Measurements from ENCODE around the gene LIPC. TPM values are rescaled to one million over a fixed set of nuclear protein-coding genes. Genes with fewer than 3 reads are reported as not detected.

The LIPC gene
- total RNA-seq, 2 experiments from 2014 or later, result not detected

DNA sequence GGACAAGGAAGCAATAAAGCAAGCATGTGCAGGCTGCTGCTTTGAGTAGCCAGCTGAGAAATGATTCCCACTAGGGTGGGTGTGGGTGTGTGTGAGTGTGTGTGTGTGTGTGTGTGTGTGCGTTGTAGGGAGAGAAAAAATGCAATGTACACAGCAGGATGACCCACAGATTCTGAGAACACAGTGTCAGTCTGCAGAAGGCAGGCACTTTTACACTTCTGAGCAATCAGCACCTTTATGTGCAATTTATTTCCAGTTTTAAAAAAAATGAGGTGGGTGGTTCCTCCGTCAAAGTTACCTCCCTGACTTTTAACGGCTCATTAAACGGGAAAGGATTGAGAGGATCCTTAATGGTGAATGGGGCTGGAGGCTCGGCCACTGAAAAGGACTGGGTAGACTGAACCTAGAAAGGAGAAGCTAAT is 38.5 kb upstream of the LIPC start:
- H3K9me3 Mint-ChIP-seq, result no peaks in the 10 kb centered on the region
- POLR2A ChIA-PET, result no interaction called here
- no peak for DNase-seq
- CTCF ChIA-PET, result no interaction called here
- no peak overlapping the region for H3K4me3 Mint-ChIP-seq
- H3K27me3 Mint-ChIP-seq, result peaks cover 1% of the 10 kb centered on the region
- H3K27ac Mint-ChIP-seq, result no peak overlapping the region
- no peaks in the 10 kb centered on the region for H3K4me1 Mint-ChIP-seq (ENCODE audit: low read depth)
- intact Hi-C loops (cut with micrococcal nuclease), result no loop called here
- no peaks in the 10 kb centered on the region for H3K36me3 Mint-ChIP-seq

DNA sequence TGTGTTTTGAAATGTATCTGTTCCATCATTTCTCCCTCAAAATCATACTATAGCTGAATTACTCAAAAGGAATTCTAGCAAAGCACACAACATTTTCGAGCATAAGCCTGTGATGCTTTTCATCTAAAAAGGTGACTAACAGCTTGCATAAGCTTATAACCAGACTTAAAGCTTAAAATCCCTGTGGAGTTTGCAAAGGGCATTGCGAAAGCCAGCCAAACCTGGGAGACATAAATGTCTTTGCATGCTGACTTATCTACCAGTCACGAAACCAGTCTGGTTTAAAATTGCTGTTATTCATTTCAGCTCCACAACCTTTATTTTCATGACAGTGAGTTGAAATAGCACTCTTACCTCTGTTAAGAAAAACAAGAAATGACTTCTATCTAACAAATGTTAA is 35.6 kb upstream of the LIPC start:
- ChIA-PET CTCF (no interaction called here), POLR2A (no interaction called here)
- intact Hi-C loops (cut with micrococcal nuclease), result no loop called here
- H3K27ac Mint-ChIP-seq, result no peak overlapping the region
- peaks cover 1% of the 10 kb centered on the region for H3K27me3 Mint-ChIP-seq
- H3K4me1 Mint-ChIP-seq (ENCODE audit: low read depth), result no peaks in the 10 kb centered on the region
- H3K9me3 Mint-ChIP-seq, result no peaks in the 10 kb centered on the region
- H3K4me3 Mint-ChIP-seq, result no peak overlapping the region
- no peaks in the 10 kb centered on the region for H3K36me3 Mint-ChIP-seq
- no peak for DNase-seq

DNA sequence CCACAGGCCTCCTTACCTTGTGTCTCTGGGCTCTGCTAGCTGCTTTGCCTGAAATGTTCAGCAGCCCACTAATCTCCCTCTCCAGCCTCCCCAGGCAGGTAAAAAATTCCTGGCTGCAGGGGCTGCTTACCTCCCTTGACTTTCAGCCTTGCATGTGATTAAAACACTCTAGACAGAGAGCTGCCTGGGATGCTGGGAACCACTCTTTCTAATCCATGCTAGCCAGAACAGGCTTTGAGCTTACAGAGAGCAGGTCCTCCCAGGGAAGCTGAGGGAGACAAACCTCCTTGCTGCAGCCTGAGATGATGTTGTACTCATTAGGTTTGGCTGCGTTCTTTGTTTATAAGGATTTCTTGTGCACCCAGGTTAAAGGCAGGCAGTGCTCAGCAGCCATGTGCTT is 33.7 kb upstream of the LIPC start:
- H3K36me3 Mint-ChIP-seq, result no peaks in the 10 kb centered on the region
- intact Hi-C loops (cut with micrococcal nuclease), result no loop called here
- no peaks in the 10 kb centered on the region for H3K9me3 Mint-ChIP-seq
- peaks cover 1% of the 10 kb centered on the region for H3K27me3 Mint-ChIP-seq
- DNase-seq, result no peak
- no peak overlapping the region for H3K27ac Mint-ChIP-seq
- ChIA-PET CTCF (no interaction called here), POLR2A (no interaction called here)
- H3K4me1 Mint-ChIP-seq (ENCODE audit: low read depth), result no peaks in the 10 kb centered on the region
- no peak overlapping the region for H3K4me3 Mint-ChIP-seq

DNA sequence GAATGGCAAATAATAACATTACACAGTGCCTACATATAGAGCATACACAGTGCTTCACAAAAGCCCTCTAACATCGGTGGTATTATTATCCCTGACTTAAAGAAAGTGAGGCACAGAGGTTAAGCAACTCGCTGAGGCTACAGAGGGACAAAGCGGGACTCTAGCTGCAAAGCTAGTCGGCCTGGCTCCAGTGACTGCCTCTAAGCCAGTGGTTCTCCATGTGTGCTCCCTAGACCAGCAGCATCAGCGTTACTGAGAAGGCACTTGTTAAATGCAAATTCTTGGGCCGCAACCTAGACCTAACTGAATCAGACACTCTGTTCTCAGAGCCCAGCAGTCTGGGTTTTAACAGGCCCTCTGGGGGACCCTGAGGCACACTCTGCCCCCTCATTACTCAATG is 33.1 kb upstream of the LIPC start:
- no peak overlapping the region for H3K27ac Mint-ChIP-seq
- H3K36me3 Mint-ChIP-seq, result no peaks in the 10 kb centered on the region
- no peak for DNase-seq
- intact Hi-C loops (cut with micrococcal nuclease), result no loop called here
- H3K4me1 Mint-ChIP-seq (ENCODE audit: low read depth), result no peaks in the 10 kb centered on the region
- H3K9me3 Mint-ChIP-seq, result no peaks in the 10 kb centered on the region
- CTCF ChIA-PET, result no interaction called here
- H3K27me3 Mint-ChIP-seq, result peaks cover 3% of the 10 kb centered on the region
- POLR2A ChIA-PET, result no interaction called here
- no peak overlapping the region for H3K4me3 Mint-ChIP-seq

DNA sequence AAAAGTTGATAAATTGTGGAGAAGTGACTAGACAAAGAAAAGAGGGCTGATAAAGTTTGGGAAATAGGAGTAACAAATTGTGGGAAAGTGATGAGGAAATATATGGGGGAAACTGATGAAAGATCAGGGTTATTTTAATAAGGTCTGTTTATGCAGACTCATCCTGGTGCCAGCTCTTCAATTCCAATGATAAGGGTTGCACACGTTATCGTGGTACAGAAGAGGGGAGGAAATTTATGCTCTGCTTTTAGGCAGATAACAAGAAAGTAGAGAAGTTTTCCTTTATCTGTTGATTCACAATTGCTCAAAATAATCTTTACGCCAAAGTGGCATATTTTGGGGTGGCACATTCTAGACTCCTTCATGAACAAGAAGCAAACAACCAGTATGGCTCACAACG is 32.1 kb upstream of the LIPC start:
- CTCF ChIA-PET, result no interaction called here
- Mint-ChIP-seq H3K4me3 (no peak overlapping the region), H3K9me3 (no peaks in the 10 kb centered on the region), H3K27ac (no peak overlapping the region), H3K36me3 (no peaks in the 10 kb centered on the region), H3K27me3 (peaks cover 3% of the 10 kb centered on the region), H3K4me1 (ENCODE audit: low read depth) (no peaks in the 10 kb centered on the region)
- POLR2A ChIA-PET, result no interaction called here
- intact Hi-C loops (cut with micrococcal nuclease), result no loop called here
- no peak for DNase-seq

DNA sequence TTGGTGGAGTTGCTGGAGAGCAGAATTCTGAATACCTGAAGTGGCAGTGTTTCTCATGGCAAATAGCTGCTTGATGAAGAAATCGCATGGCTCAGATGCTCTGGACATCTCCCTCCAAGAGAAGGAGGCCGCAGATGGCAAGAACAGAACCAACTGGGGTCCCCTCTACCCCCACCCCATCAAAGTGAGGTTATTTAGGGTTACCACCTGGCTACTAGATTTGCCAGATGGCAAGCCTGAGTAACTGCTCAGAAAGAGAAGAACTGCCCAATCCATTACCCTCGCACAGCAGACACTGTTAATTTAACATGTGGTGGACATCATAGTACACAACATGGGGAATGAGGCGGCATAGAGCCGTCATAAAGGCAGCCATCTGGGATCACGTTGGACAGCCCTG is 30.5 kb upstream of the LIPC start:
- intact Hi-C loops (cut with micrococcal nuclease), result no loop called here
- Mint-ChIP-seq H3K27me3 (peaks cover 2% of the 10 kb centered on the region), H3K4me1 (ENCODE audit: low read depth) (no peaks in the 10 kb centered on the region), H3K27ac (no peak overlapping the region), H3K4me3 (no peak overlapping the region), H3K36me3 (no peaks in the 10 kb centered on the region), H3K9me3 (no peaks in the 10 kb centered on the region)
- POLR2A ChIA-PET, result no interaction called here
- CTCF ChIA-PET, result interaction anchor here (1.2 kb wide), 1 partner anchor 132 kb away, joined by 3 read pairs; no protein-coding TSS in a partner anchor
- no peak for DNase-seq

DNA sequence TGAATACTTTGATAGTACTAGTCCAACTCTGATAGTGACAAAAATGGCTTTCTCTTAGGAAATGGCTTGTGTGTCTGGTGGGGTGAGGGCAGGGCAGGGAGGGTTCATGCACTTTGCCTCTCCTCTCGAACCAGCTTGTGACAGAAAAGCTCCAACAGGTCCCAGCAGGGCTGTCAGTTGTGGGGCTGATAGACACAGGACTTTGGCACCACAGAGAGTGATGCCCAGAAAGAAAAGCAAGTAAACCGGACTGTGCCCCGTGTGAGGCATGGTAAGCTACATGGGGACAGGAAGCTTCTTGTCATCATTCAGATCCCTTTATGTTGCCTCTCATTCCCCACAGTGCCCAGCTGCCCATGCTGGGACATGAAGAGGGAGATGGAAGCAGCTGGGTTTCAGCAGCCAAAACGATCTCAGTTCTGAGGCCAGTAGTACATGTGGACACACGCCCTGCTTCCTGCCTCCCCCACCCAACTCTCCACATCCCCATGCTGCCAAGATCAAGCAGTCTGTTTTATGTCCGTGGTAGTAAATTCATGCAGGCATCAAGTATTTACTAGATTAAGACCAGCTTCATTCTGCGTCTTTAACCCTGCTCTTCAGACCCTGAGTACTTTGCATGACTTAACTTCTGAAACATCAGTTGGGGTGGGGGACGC is 29.7 kb upstream of the LIPC start:
- intact Hi-C loops (cut with micrococcal nuclease), result no loop called here
- POLR2A ChIA-PET, result no interaction called here
- no peaks in the 10 kb centered on the region for H3K36me3 Mint-ChIP-seq
- no peaks in the 10 kb centered on the region for H3K4me1 Mint-ChIP-seq (ENCODE audit: low read depth)
- H3K9me3 Mint-ChIP-seq, result no peaks in the 10 kb centered on the region
- no peak overlapping the region for H3K4me3 Mint-ChIP-seq
- no peak for DNase-seq
- CTCF ChIA-PET, result no interaction called here
- no peak overlapping the region for H3K27ac Mint-ChIP-seq
- H3K27me3 Mint-ChIP-seq, result peaks cover 2% of the 10 kb centered on the region

DNA sequence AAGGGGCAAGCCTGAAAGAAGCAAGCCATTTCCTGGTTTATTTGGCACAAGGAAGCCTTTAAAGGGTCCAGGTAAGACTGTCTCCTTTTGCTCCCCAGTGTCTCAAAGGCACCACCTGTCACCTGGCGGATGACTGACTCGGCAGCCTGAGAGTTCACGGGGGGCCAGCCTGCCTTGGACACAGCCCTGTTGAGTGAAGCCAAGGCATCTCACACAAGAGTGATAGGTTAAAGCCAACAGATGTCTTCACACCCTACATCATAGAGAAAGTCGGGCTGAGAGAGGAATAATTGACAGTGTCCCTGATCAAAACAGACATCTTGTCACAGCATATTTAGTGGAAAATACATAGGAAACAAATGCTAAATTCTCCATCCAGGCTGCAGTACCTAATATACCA is 28.2 kb upstream of the LIPC start:
- intact Hi-C loops (cut with micrococcal nuclease), result no loop called here
- ChIA-PET POLR2A (no interaction called here), CTCF (no interaction called here)
- no peaks in the 10 kb centered on the region for H3K9me3 Mint-ChIP-seq
- no peaks in the 10 kb centered on the region for H3K36me3 Mint-ChIP-seq
- H3K4me1 Mint-ChIP-seq (ENCODE audit: low read depth), result no peaks in the 10 kb centered on the region
- H3K27me3 Mint-ChIP-seq, result peaks cover 2% of the 10 kb centered on the region
- DNase-seq, result no peak
- no peak overlapping the region for H3K4me3 Mint-ChIP-seq
- H3K27ac Mint-ChIP-seq, result no peak overlapping the region

DNA sequence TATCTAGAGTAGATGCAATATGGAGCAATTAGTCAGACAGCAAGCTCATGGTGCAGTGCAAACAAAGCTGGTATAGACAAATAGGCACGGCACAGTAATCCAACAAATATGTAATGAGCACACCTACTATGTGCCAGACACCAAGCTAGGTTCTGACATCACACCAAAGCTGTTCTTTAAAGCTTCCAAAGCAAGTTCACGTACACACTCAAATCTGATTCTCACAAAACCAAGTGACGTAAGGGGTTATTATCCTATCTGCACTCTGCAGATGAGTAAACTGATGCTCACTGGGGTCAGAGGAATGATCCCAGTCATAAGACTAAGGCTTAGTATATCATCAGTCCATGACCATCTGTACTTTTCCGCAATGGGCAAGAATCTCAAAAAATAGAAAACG is 27.8 kb upstream of the LIPC start:
- no peak overlapping the region for H3K27ac Mint-ChIP-seq
- H3K36me3 Mint-ChIP-seq, result no peaks in the 10 kb centered on the region
- no peaks in the 10 kb centered on the region for H3K4me1 Mint-ChIP-seq (ENCODE audit: low read depth)
- no peaks in the 10 kb centered on the region for H3K9me3 Mint-ChIP-seq
- ChIA-PET CTCF (interaction anchor here (1.0 kb wide), 1 partner anchor 176 kb away, joined by 3 read pairs; no protein-coding TSS in a partner anchor), POLR2A (no interaction called here)
- H3K4me3 Mint-ChIP-seq, result no peak overlapping the region
- intact Hi-C loops (cut with micrococcal nuclease), result no loop called here
- DNase-seq, result no peak
- H3K27me3 Mint-ChIP-seq, result peaks cover 2% of the 10 kb centered on the region

DNA sequence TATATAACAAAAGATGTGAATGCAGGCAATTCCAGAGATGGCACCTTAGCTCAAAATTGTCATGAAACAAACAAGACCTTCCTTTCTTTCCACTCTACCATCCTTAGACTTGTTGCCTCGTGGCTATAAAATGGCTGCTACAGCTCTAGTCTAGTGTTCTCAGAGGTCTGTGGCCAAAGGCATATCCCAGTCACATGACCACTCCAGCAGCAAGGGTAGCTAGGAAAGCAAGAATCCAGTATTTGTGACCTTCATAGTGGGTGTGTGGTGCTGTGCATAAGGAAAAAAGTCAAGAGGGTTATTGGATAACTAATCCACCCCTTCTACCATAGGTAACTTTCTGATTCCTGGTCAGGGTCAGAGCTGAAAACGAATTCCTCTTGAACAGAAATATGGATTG is 27.1 kb upstream of the LIPC start:
- Mint-ChIP-seq H3K27me3 (peaks cover 2% of the 10 kb centered on the region), H3K9me3 (no peaks in the 10 kb centered on the region), H3K27ac (no peak overlapping the region), H3K36me3 (no peaks in the 10 kb centered on the region), H3K4me3 (no peak overlapping the region), H3K4me1 (ENCODE audit: low read depth) (peaks cover 1% of the 10 kb centered on the region)
- intact Hi-C loops (cut with micrococcal nuclease), result no loop called here
- CTCF ChIA-PET, result interaction anchor here (1.0 kb wide), 1 partner anchor 177 kb away, joined by 3 read pairs; no protein-coding TSS in a partner anchor
- no peak for DNase-seq
- POLR2A ChIA-PET, result no interaction called here

DNA sequence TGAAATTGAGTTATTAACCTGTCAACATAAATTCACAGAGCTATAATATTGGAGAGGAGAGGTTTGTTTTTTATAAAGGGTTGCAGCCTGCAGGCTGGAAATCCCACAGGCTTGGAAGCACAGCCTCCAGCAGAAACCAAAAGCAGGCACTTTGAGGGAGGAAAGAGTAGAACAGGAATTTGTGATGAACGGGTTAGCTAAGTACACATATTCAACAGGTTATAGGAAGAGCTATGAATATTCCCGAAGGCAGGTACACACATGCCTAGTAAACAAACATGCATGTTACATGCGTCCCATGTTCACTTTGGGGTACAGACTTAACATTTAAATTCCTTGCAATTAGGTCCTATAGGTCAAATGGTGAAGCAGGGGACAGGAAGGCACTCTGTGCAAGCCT is 25.9 kb upstream of the LIPC start:
- ChIA-PET CTCF (no interaction called here), POLR2A (interaction anchor here (0.6 kb wide), 1 partner anchor 113 kb away, joined by 3 read pairs; no protein-coding TSS in a partner anchor)

DNA sequence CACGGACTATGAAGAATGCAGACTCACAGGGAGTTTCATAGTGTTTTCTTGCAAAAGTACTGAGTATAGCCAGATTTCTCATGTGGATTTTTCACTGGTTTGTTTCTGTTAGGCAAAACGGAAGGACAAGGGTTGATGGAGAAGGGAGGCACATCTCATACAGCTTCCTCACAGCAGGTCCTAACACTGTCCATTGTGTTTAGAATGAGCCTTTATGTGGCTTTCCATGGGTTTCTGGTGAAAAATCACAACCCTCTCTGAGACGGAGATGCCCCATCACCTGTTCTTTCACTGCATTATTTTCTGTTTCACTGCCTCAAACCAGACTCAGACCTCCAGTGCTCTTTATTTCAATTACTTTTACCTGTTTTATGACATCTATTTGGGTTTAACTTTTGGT is 25.0 kb upstream of the LIPC start:
- H3K9me3 Mint-ChIP-seq, result no peaks in the 10 kb centered on the region
- no peak for DNase-seq
- H3K4me3 Mint-ChIP-seq, result no peak overlapping the region
- CTCF ChIA-PET, result no interaction called here
- H3K4me1 Mint-ChIP-seq (ENCODE audit: low read depth), result peaks cover 7% of the 10 kb centered on the region
- no peak overlapping the region for H3K27ac Mint-ChIP-seq
- no peaks in the 10 kb centered on the region for H3K36me3 Mint-ChIP-seq
- peaks cover 2% of the 10 kb centered on the region for H3K27me3 Mint-ChIP-seq
- intact Hi-C loops (cut with micrococcal nuclease), result no loop called here
- POLR2A ChIA-PET, result no interaction called here

More for the DNA sequence above, 25.9 kb upstream of the LIPC start:
- no peak for DNase-seq
- Mint-ChIP-seq H3K27ac (no peak overlapping the region), H3K9me3 (no peaks in the 10 kb centered on the region), H3K27me3 (peaks cover 2% of the 10 kb centered on the region), H3K36me3 (no peaks in the 10 kb centered on the region), H3K4me3 (no peak overlapping the region), H3K4me1 (ENCODE audit: low read depth) (peaks cover 7% of the 10 kb centered on the region)
- intact Hi-C loops (cut with micrococcal nuclease), result no loop called here

DNA sequence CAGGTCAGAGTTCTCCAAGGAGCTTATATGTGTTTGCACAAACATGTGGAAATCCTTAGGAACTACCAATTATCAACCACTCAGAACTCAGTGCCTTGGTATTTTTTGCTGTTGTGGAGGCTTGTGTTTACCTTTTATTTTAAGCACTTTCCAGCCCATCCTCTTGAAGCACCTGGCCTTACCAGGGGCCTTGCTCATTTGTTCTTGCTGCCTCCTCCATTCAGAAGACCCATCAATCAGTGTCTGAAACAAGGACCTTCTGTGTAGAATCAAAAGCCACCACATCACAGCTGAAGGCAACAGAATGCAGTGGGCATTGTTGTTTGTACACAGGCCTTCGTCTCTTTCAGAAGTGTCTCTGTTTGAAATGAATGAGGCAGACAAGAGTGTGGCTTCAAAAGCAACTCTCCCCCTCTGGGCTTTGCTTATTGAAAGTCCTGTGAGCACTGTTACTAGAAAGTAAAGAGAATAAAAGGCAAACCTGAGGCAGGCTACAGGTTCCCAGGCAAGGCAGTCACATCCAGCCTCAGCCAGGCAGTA is 24.5 kb upstream of the LIPC start:
- no peaks in the 10 kb centered on the region for H3K9me3 Mint-ChIP-seq
- H3K4me3 Mint-ChIP-seq, result no peak overlapping the region
- H3K27me3 Mint-ChIP-seq, result peaks cover 2% of the 10 kb centered on the region
- intact Hi-C loops (cut with micrococcal nuclease), result no loop called here
- no peaks in the 10 kb centered on the region for H3K36me3 Mint-ChIP-seq
- H3K4me1 Mint-ChIP-seq (ENCODE audit: low read depth), result peaks cover 7% of the 10 kb centered on the region
- POLR2A ChIA-PET, result no interaction called here
- H3K27ac Mint-ChIP-seq, result no peak overlapping the region
- CTCF ChIA-PET, result no interaction called here
- no peak for DNase-seq
